HepG2 (cell line): ENCODE measurements around the gene SYMPK. TPM values are rescaled to one million over a fixed set of nuclear protein-coding genes. Genes with fewer than 3 reads are reported as not detected.

ENCODE experiments used
- CHD2 ChIP-seq: IDR thresholded peaks from 2 replicates; pipeline ENCODE4 v1.6.1; 2011; ENCODE audit warnings: low read depth, low read length, improper control_type of control experiment
- DNMT3B ChIP-seq: conservative IDR thresholded peaks from 2 replicates; pipeline ENCODE4 v1.6.1; 2016; ENCODE audit warnings: missing biosample characterization, control low read depth
- ETV6 ChIP-seq: sonication (generic); formaldehyde crosslinking; conservative IDR thresholded peaks from 2 replicates; pipeline ENCODE4 v1.4.0; 2020; ENCODE audit warnings: missing genetic modification reagents
- EZH2 ChIP-seq: conservative IDR thresholded peaks from 2 replicates; pipeline ENCODE4 v1.6.1; 2012; ENCODE audit warnings: mild to moderate bottlenecking, low read depth, low read length, moderate library complexity
- GLMP ChIP-seq: sonication (generic); formaldehyde crosslinking; IDR thresholded peaks from 2 replicates; pipeline ENCODE4 v1.9.0; 2021; ENCODE audit warnings: missing genetic modification reagents, mild to moderate bottlenecking, borderline replicate concordance
- HNF4A ChIP-seq: sonication (generic); formaldehyde crosslinking; IDR thresholded peaks from 2 replicates; pipeline ENCODE4 v1.4.0; 2020; ENCODE audit warnings: missing genetic modification reagents
- MYC ChIP-seq: sonication (generic); formaldehyde crosslinking; IDR thresholded peaks from 2 replicates; pipeline ENCODE4 v1.9.0; 2021; ENCODE audit warnings: missing genetic modification reagents, borderline replicate concordance
- NR2F6 ChIP-seq, 2 experiments: IDR thresholded peaks; 2 replicates each; pipeline ENCODE4 v1.6.1; 2016; ENCODE audit warnings: antibody characterized with exemption in 1 of 2, mild to moderate bottlenecking in 1 of 2
- PBX2 ChIP-seq: IDR thresholded peaks from 2 replicates; pipeline ENCODE4 v1.6.1; 2016; ENCODE audit warnings: control low read depth
- POLR2A ChIP-seq, 2 experiments: IDR thresholded peaks; 2 replicates each; pipeline ENCODE4 v1.6.1; 2011; ENCODE audit warnings: low read depth in 2 of 2, low read length in 2 of 2, mild to moderate bottlenecking in 1 of 2, moderate library complexity in 1 of 2; ENCODE audit not compliant: insufficient read depth in 1 of 2
- REST ChIP-seq, 2 experiments: IDR thresholded peaks; 2 replicates each; pipeline ENCODE4 v1.6.1; 2011 to 2012; ENCODE audit warnings: low read length in 2 of 2, borderline replicate concordance in 1 of 2, low read depth in 1 of 2, mild to moderate bottlenecking in 1 of 2, moderate library complexity in 1 of 2
- SMARCC2 ChIP-seq: fragments of 450-650 bp; IDR thresholded peaks from 2 replicates; pipeline ENCODE4 v1.6.1; 2017; ENCODE audit warnings: antibody characterized with exemption, mild to moderate bottlenecking
- ZHX1 ChIP-seq: sonication (generic); formaldehyde crosslinking; IDR thresholded peaks from 2 replicates; pipeline ENCODE4 v1.8.1; 2022; ENCODE audit warnings: low read depth, mild to moderate bottlenecking, missing genetic modification reagents
- ZNF281 ChIP-seq: sonication (generic); formaldehyde crosslinking; IDR thresholded peaks from 2 replicates; pipeline ENCODE4 v1.4.0; 2020; ENCODE audit warnings: missing genetic modification reagents, borderline replicate concordance
- ZNF326 ChIP-seq: sonication (generic); formaldehyde crosslinking; IDR thresholded peaks from 2 replicates; pipeline ENCODE4 v1.4.0; 2020; ENCODE audit warnings: missing genetic modification reagents, borderline replicate concordance
- ZNF678 ChIP-seq: sonication (generic); formaldehyde crosslinking; IDR thresholded peaks from 2 replicates; pipeline ENCODE4 v1.4.0; 2020; ENCODE audit warnings: mild to moderate bottlenecking, missing genetic modification reagents
- ZNF777 ChIP-seq: sonication (generic); formaldehyde crosslinking; IDR thresholded peaks from 2 replicates; pipeline ENCODE4 v1.4.0; 2020; ENCODE audit warnings: missing genetic modification reagents
- ZZZ3 ChIP-seq: sonication (generic); formaldehyde crosslinking; IDR thresholded peaks from 2 replicates; pipeline ENCODE4 v1.4.0; 2020; ENCODE audit warnings: missing genetic modification reagents, mild to moderate bottlenecking, borderline replicate concordance
- polyA plus RNA-seq, 8 experiments: library from polyadenylated mRNA; depleted of rRNA in 3 of 8; stranded (reverse) in 7 of 8; unstranded in 1 of 8; fragments of >200 nt; fragmentation: Illumina TruSeq in 4 of 8; extraction: Trizol in 4 of 8; gene quantifications; 2 replicates each; pipeline versions ENCODE4 v1.2.1 to v1.2.3, GENCODE V29; 2011 to 2016; ENCODE audit warnings: low read depth in 4 of 8, missing spikeins in 1 of 8, mixed read lengths in 1 of 8; ENCODE audit not compliant: insufficient read depth in 1 of 8
- total RNA-seq, 5 experiments: library from RNA; depleted of rRNA; stranded (reverse); fragments of >200 nt; fragmentation: Illumina TruSeq; extraction: Trizol; gene quantifications; 2 replicates each; pipeline ENCODE4 v1.2.3, GENCODE V29; 2016; ENCODE audit warnings: low read depth in 1 of 5

SYMPK gene
- total and polyA plus RNA-seq, 2 of the 13 experiments (the other 11 are each of a cell fraction or from before 2014, with no cell fraction given), result 21.9 to 55.7 TPM

GRCh38 chr19:45767881-45768654 is 94.9 kb downstream of the SYMPK start (continued):
- TF ChIP-seq ZNF281 (CRISPR knock-in tag), result no peak
- TF ChIP-seq ZHX1 (CRISPR knock-in tag), result no peak
- no peak for TF ChIP-seq NR2F6 (IDR thresholded peaks at IDR 0.05)
- no peak for TF ChIP-seq NR2F6 (CRISPR knock-in tag; IDR thresholded peaks at IDR 0.05)
- no peak for TF ChIP-seq GLMP
- no peak; the same call in none of the 2 replicates for TF ChIP-seq ZNF777 (CRISPR knock-in tag)
- 0 out of 4 replicates have a peak, but pooled peaks of 1 of the 2 experiments have one; percentile 26 for TF ChIP-seq POLR2A (IDR thresholded peaks at IDR 0.05; ENCODE audit: insufficient read depth in 1 of 2, low read depth in 2 of 2, low read length in 2 of 2)
- no peak for TF ChIP-seq SMARCC2
- TF ChIP-seq ZZZ3, result no peak
- TF ChIP-seq ZNF326, result no peak
- no peak for TF ChIP-seq CHD2
- peak; percentile 86; the same call in 1 of the 2 replicates for TF ChIP-seq MYC (CRISPR knock-in tag)
- TF ChIP-seq HNF4A (CRISPR knock-in tag), result 0 out of 2 replicates have a peak, but pooled peaks have one; percentile 3
- no peak for TF ChIP-seq ETV6 (CRISPR knock-in tag)
- TF ChIP-seq DNMT3B (CRISPR knock-in tag), result no peak
- no peak for TF ChIP-seq ZNF678
- TF ChIP-seq EZH2, result no peak
- no peak for TF ChIP-seq PBX2 (CRISPR knock-in tag)
- TF ChIP-seq REST (IDR thresholded peaks at IDR 0.05; ENCODE audit: borderline replicate concordance in 1 of 2, low read depth in 1 of 2, low read length in 2 of 2), result no peak
